LNCaP clone FGC (cell line): Measurements from ENCODE around the gene LMX1B.
"Not testable (repeated sequence)": the region's sequence is repeated elsewhere in the genome, so short reads cannot be mapped to it uniquely, and the experiment has no call there.

Experiments used
- DNase-seq: peaks from one replicate; pipeline ENCODE4 v3.0.0-alpha.2; 2011; ENCODE audit warnings: low read depth
- H3K4me3 ChIP-seq: 2 replicates; pipeline ENCODE4 v1.5.1; 2011; ENCODE audit warnings: mild to moderate bottlenecking, low read depth, low read length, control low read depth
- TF ChIP-seq, protein P1 (sequence below): IDR thresholded peaks from 2 replicates; pipeline ENCODE4 v1.5.1; 2012; ENCODE audit warnings: mild to moderate bottlenecking; ENCODE audit not compliant: control insufficient read depth, insufficient read depth; ENCODE audit errors: extremely low read depth

Gene LMX1B

DNA sequence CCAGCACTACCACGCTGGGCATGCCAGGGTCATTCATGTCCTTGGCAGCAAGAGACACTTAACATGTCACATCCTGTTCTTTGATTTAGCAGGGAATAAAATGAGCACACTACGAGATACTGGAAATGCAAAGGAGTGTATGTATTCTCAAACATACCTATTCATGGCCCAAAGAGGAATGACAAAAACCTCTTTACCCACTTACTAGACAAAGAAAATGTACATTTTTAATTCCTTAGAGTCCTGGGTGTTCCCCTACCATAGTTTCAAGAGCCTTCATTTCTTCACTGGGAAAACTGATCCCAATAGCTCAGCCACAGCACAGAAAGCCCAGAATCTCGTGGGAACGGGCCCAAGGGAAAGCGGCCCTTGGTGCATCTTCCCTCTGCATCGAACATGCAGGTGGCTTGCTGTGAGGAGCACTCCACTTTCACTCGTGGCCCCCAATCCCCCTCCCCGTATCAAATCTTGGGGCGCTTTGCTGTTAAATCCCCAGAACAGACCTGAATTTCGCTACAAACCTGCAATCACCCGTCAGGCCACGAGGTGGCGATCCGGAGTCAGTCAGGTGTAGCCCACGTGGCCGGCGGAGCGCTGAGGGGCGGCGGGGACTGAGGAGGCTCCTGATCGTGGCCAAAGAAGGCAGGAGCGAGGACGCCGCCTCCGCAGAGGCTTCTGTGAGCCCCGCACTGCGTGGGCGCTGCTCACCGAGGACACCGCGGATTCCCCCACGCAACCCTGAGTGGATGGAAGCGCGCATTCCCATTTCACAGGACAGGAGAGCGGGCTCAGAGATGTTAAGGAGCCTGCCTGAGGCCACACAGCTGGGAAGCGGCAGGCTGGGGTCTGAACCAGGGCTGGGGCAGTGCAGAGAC lies 91.4 kb downstream of the LMX1B start:
- no peak overlapping the region for H3K4me3 ChIP-seq
- TF ChIP-seq, protein P1, sequence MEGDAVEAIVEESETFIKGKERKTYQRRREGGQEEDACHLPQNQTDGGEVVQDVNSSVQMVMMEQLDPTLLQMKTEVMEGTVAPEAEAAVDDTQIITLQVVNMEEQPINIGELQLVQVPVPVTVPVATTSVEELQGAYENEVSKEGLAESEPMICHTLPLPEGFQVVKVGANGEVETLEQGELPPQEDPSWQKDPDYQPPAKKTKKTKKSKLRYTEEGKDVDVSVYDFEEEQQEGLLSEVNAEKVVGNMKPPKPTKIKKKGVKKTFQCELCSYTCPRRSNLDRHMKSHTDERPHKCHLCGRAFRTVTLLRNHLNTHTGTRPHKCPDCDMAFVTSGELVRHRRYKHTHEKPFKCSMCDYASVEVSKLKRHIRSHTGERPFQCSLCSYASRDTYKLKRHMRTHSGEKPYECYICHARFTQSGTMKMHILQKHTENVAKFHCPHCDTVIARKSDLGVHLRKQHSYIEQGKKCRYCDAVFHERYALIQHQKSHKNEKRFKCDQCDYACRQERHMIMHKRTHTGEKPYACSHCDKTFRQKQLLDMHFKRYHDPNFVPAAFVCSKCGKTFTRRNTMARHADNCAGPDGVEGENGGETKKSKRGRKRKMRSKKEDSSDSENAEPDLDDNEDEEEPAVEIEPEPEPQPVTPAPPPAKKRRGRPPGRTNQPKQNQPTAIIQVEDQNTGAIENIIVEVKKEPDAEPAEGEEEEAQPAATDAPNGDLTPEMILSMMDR: peak; percentile 94
- peak; percentile 19 for DNase-seq

DNA sequence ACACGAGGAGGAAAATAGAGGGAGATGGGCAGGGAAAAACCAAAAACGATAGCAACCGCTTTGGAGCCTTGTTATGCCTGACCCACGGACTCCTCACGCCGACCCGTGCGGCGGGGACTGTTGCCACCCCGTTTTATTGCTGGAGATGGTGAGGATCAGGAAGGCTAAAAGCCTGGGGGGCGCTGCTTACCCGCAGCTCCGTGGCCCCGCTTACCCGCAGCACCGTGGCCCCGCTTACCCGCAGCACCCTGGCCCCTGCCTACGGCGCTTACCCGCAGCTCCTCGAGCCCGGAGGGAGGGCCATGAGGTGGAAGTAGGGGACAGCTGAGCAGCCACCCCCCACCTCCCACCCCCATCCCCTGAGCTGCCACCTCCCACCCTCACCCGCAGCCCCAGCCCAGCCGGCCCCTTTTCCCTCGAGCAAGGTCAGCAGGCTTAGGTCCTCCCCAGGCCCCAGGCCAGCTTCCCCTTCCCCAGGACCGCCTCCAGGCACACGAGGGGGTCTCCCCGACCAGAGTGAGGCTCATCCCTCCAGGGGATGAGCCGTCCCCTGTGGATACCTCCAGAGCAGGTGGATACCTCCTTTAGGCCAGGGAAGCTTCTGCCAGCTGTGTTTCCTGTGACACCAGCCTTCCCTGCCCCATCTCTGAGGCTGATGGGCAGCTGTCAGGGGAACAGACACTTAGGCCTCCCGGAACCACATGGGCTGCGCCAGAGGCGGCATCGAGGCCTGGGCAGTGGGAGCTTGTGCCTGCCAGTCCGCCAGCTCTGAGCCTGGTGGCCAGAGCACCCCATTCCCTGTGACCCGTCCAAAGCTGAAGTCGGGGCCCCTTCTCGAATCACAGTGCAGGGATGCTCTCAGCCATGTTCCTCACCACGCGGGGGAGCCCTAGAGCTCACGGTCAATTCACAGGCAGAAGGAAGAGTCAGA lies 92.3 kb downstream of the LMX1B start:
- TF ChIP-seq, protein P1: peak; percentile 77
- no peak for DNase-seq

DNA sequence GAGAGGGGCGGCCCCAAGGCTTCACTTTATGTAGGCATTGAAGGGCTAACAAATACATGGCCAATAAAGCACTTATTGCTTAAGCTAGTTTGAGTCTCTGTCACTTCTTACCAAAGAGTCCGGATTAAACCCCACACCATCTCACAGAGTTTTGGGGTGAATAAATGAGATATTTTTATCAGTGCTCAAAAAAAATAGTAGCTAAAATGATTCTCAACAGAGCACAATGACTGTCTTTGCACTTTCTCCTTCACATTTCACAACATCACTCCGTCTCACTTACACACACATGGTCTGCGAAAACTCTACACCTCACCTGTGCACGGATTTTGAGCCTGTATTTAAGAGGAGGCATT lies 92.9 kb downstream of the LMX1B start:
- no peak overlapping the region for H3K4me3 ChIP-seq

More for the DNA sequence above, 92.3 kb downstream of the LMX1B start:
- H3K4me3 ChIP-seq: no peak overlapping the region

DNA sequence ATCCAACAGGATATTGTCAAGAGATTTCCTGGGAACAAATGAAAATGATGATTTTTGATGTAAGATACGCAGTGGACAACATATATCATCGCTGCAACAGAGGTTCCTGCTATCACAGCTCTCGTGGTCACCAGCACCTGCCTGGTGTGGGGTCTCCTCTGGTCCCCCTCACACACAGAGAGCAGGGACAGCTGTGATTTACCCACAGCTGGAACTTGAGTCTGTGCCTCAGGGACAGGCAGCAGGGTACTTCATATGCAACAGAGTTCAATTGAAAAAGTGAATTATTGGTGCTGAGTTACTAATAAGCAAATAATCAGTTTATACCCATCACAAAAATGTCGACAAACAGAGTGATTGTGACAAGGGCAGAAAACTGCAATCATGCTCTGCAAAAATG lies 93.4 kb downstream of the LMX1B start:
- no peak overlapping the region for H3K4me3 ChIP-seq
- TF ChIP-seq, protein P1: no peak
- DNase-seq: no peak

More for the DNA sequence above, 92.9 kb downstream of the LMX1B start:
- TF ChIP-seq, protein P1: no peak
- no peak for DNase-seq

DNA sequence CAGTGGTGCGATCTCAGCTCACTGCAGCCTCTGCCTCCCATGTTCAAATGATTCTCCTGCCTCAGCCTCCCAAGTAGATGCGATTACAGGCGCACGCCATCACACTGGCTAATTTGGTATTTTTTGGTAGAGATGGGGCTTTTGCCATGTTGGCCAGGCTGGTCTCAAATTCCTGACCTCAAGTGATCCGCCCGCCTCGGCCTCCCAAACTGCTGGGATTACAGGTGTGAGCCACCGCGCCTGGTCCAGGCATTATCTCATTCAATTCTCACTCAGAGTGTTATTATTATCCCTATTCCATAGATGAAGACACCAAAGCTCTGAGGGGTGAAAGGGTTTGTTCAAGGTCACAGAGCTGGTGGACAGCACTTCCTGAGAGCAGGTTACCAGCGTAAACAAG lies 94.0 kb downstream of the LMX1B start:
- not testable (repeated sequence) for DNase-seq, H3K4me3 ChIP-seq

DNA sequence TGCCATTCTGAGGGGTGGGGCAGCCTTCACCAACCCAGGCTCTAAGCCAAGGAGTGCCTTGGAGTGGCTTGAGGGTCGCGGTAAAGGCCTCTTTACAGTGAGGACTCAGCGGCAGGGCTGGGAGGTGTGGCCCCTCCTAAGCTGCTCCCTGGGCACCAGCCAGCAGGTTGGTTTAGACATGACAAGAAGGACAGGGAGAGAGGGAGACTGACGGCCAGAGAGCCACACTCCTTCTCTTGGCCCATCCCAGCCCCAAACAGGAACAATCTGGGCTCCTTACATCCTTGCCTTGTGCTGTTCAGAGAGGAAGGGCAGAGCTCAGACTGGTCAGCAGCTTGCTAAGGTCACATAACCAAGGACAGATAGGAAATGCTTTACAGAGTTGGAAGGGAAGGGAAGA lies 94.5 kb downstream of the LMX1B start:
- DNase-seq: no peak
- no peak overlapping the region for H3K4me3 ChIP-seq
- TF ChIP-seq, protein P1: no peak

DNA sequence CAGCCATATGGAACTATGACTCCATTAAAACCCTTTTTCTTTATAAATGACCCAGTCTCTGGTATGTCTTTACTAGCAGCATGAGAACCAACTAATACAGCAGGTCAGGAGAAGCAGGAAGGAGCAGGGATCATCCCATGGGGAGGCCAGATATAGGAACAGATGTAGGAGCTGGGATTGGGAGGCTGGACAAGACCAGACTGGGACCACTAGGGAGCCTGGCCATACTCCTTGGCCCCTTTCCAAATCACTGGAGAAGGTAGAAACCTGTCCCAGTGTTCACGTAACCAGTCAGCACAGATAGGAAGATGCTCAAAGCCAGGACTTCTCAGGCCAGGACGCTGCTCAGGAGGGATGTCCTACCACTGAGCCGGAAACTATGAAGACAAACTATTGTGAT lies 95.5 kb downstream of the LMX1B start:
- DNase-seq: no peak
- H3K4me3 ChIP-seq: no peak overlapping the region
- TF ChIP-seq, protein P1: no peak
